Amniotic epithelial cell (primary cell): Measurements from ENCODE around the gene TMEM240.
"Not testable (repeated sequence)": the region's sequence is repeated elsewhere in the genome, so short reads cannot be mapped to it uniquely, and the experiment has no call there.

Source experiments
- DNase-seq: peaks from one replicate; pipeline ENCODE4 v3.0.0-alpha.2; 2010; ENCODE audit warnings: low read depth

TMEM240 gene

GRCh38 chr1:1495461-1495975 is 44.9 kb downstream of the TMEM240 start:
- DNase-seq: not testable (repeated sequence)

- DNase-seq: not testable (repeated sequence)
These were observed 46.1 kb downstream of the TMEM240 start for GRCh38 chr1:1494311-1494710.

- no peak for DNase-seq
These were observed 48.8 kb downstream of the TMEM240 start for GRCh38 chr1:1491601-1492000.

GRCh38 chr1:1490633-1491230 is 49.7 kb downstream of the TMEM240 start:
- DNase-seq: no peak

- DNase-seq: no peak
These were observed 50.6 kb downstream of the TMEM240 start for GRCh38 chr1:1489861-1490260.

GRCh38 chr1:1489231-1489630 is 51.2 kb downstream of the TMEM240 start:
- DNase-seq: no peak

- DNase-seq: no peak
These were observed 52.7 kb downstream of the TMEM240 start for GRCh38 chr1:1487701-1488100.

GRCh38 chr1:1485755-1486317 is 54.6 kb downstream of the TMEM240 start:
- not testable (repeated sequence) for DNase-seq

- DNase-seq: not testable (repeated sequence)
These were observed 55.3 kb downstream of the TMEM240 start for GRCh38 chr1:1484976-1485750.
